Right lobe of liver (tissue), 4 donors: ENCODE results near the gene SYVN1.

Source experiments
- CTCF ChIP-seq, 4 donors: fragments of 200-600 bp in 3 of 4; fragments of 450-650 bp in 1 of 4; IDR thresholded peaks; one replicate each; pipeline versions ENCODE4 v1.5.1 to v1.8.0; 2016 to 2022; ENCODE audit warnings: antibody characterized with exemption in 4 of 4, mild to moderate bottlenecking in 2 of 4
- POLR2A ChIP-seq: fragments of 450-650 bp; IDR thresholded peaks from one replicate; pipeline ENCODE4 v1.6.1; 2017; ENCODE audit warnings: antibody characterized with exemption, mild to moderate bottlenecking
- donor health status: DM: no; HTN: no; CAD: no.
- donor health status: DM: no; HTN: no; CAD: no.
- donor health status: DM: no; HTN: yes; CAD: no.

GRCh38 chr11:65160643-65161042 lies 26.3 kb upstream of the SYVN1 start:
- no peak for TF ChIP-seq CTCF (IDR thresholded peaks at IDR 0.05)
- no peak for TF ChIP-seq POLR2A
